Hepatocyte (in vitro differentiated cells): ENCODE results near the gene BPI.

Experiments
- EZH2phosphoT487 ChIP-seq: fragments of 200-600 bp; sonication (generic); IDR thresholded peaks from one replicate; pipeline ENCODE4 v1.6.1; 2018; ENCODE audit warnings: antibody characterized with exemption, mild to moderate bottlenecking, low read depth, moderate library complexity; ENCODE audit not compliant: unreplicated experiment, severe bottlenecking
- TF ChIP-seq, protein P1 (sequence below): fragments of 200-600 bp; sonication (generic); IDR thresholded peaks from 2 replicates; pipeline ENCODE4 v1.5.1; 2016; ENCODE audit warnings: antibody characterized with exemption, mild to moderate bottlenecking; ENCODE audit not compliant: poor library complexity

DNA sequence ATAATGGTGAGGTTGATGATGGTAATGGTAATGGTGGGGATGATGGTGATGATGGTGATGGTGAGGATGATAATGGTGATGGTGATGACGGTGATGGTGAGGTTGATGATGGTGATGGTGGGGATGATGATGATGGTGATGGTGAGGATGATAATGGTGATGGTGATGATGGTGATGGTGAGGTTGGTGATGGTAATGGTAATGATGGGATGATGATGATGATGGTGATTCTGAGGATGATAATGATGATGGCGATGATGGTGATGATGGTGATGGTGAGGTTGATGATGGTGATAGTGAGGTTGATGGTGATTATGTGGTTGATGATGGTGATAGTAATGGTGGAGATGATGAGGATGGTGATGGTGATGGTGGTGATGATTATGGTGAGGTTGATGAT lies 9.7 kb downstream of the BPI start:
- TF ChIP-seq, protein P1, sequence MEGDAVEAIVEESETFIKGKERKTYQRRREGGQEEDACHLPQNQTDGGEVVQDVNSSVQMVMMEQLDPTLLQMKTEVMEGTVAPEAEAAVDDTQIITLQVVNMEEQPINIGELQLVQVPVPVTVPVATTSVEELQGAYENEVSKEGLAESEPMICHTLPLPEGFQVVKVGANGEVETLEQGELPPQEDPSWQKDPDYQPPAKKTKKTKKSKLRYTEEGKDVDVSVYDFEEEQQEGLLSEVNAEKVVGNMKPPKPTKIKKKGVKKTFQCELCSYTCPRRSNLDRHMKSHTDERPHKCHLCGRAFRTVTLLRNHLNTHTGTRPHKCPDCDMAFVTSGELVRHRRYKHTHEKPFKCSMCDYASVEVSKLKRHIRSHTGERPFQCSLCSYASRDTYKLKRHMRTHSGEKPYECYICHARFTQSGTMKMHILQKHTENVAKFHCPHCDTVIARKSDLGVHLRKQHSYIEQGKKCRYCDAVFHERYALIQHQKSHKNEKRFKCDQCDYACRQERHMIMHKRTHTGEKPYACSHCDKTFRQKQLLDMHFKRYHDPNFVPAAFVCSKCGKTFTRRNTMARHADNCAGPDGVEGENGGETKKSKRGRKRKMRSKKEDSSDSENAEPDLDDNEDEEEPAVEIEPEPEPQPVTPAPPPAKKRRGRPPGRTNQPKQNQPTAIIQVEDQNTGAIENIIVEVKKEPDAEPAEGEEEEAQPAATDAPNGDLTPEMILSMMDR, result no peak
- TF ChIP-seq EZH2phosphoT487, result no peak
